Spleen (tissue), 7 donors: ENCODE results near the gene DOCK1.

ENCODE experiments used
- POLR2A ChIP-seq, 3 donors: fragments of 450-650 bp; IDR thresholded peaks; one replicate each; pipeline ENCODE4 v1.5.1; 2017; ENCODE audit warnings: antibody characterized with exemption in 3 of 3, mild to moderate bottlenecking in 1 of 3
- POLR2AphosphoS5 ChIP-seq, 3 donors: sonication (generic); formaldehyde crosslinking; IDR thresholded peaks; one replicate each; pipeline ENCODE4 v1.5.1; 2017; ENCODE audit warnings: antibody characterized with exemption in 3 of 3
- TF ChIP-seq, protein P1 (sequence below), 11 experiments: fragments of 200-600 bp in 7 of 11; fragments of 450-650 bp in 4 of 11; sonication (generic) in 4 of 11; IDR thresholded peaks in 8 of 11; conservative IDR thresholded peaks in 3 of 11; 1 replicate in 7 of 11; 2 replicates in 4 of 11; pipeline versions ENCODE4 v1.4.0 to v1.8.0; 2016 to 2021; ENCODE audit warnings: antibody characterized with exemption in 11 of 11, inconsistent platforms in 4 of 11, mild to moderate bottlenecking in 1 of 11
- donor health status: DM: no; HTN: no; CAD: no; lungs with moderate emphysema.
- donor health status: DM: no; HTN: no; CAD: no.
- donor health status: DM: no; HTN: no; CAD: no.

DNA sequence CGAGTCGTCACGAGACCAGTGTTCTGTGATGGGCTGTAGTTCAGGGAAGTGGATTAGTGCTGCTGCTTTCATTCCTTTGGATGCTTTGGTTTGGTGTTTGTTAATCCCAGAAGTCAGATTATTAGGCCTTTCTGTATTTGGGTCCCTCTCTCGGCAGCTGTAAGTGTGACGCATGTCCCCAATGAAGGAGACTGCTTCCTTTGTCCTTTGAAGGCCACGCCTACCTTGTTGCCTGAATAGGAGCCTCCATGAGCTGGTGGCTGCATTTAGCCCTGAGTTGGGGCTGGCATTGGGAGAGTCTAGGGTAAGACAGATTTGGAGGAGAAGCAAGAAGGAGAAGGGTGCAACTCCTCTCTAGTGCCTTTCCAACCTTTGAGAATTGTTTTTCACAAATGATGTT is 34.5 kb downstream of the DOCK1 start:
- TF ChIP-seq, protein P1, sequence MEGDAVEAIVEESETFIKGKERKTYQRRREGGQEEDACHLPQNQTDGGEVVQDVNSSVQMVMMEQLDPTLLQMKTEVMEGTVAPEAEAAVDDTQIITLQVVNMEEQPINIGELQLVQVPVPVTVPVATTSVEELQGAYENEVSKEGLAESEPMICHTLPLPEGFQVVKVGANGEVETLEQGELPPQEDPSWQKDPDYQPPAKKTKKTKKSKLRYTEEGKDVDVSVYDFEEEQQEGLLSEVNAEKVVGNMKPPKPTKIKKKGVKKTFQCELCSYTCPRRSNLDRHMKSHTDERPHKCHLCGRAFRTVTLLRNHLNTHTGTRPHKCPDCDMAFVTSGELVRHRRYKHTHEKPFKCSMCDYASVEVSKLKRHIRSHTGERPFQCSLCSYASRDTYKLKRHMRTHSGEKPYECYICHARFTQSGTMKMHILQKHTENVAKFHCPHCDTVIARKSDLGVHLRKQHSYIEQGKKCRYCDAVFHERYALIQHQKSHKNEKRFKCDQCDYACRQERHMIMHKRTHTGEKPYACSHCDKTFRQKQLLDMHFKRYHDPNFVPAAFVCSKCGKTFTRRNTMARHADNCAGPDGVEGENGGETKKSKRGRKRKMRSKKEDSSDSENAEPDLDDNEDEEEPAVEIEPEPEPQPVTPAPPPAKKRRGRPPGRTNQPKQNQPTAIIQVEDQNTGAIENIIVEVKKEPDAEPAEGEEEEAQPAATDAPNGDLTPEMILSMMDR (IDR thresholded peaks at IDR 0.05 in 8 of 11, conservative IDR thresholded peaks at IDR 0.05 in 3 of 11), result no peak
- no peak for TF ChIP-seq POLR2AphosphoS5 (IDR thresholded peaks at IDR 0.05)
- TF ChIP-seq POLR2A (IDR thresholded peaks at IDR 0.05), result no peak
